GM10266 (cell line): Measurements from ENCODE around the gene ASRGL1.
"Not testable (repeated sequence)": the region's sequence is repeated elsewhere in the genome, so short reads cannot be mapped to it uniquely, and the experiment has no call there.

Experiments
- DNase-seq: peaks from one replicate; pipeline ENCODE4 v3.0.0; 2012; ENCODE audit errors: extremely low spot score
- CTCF ChIP-seq: IDR thresholded peaks from 2 replicates; pipeline ENCODE4 v1.5.1; 2012; ENCODE audit warnings: mild to moderate bottlenecking, low read depth; ENCODE audit not compliant: control insufficient read depth, insufficient read depth; ENCODE audit errors: missing control alignments

ASRGL1 gene

GRCh38 chr11:62359475-62359874, 22.2 kb downstream of the ASRGL1 start:
- DNase-seq: no peak
- no peak for TF ChIP-seq CTCF

GRCh38 chr11:62360685-62361084, 23.4 kb downstream of the ASRGL1 start:
- no peak for DNase-seq
- no peak for TF ChIP-seq CTCF

GRCh38 chr11:62368861-62369477, 31.7 kb downstream of the ASRGL1 start:
- not testable (repeated sequence) for DNase-seq

GRCh38 chr11:62370743-62371440, 33.6 kb downstream of the ASRGL1 start:
- no peak for TF ChIP-seq CTCF

GRCh38 chr11:62372871-62373270, 35.6 kb downstream of the ASRGL1 start:
- TF ChIP-seq CTCF: no peak
- DNase-seq: no peak

More at GRCh38 chr11:62370743-62371440, 33.6 kb downstream of the ASRGL1 start:
- DNase-seq: no peak

- DNase-seq: no peak
- TF ChIP-seq CTCF: no peak
Measured at GRCh38 chr11:62373464-62374119, 36.3 kb downstream of the ASRGL1 start.

- DNase-seq: no peak
- no peak for TF ChIP-seq CTCF
Measured at GRCh38 chr11:62374801-62375200, 37.6 kb downstream of the ASRGL1 start.
